HepG2 (cell line): ENCODE data around the gene PREX1. TPM values are rescaled to one million over a fixed set of nuclear protein-coding genes. Genes with fewer than 3 reads are reported as not detected.

Experiments
- AHDC1 ChIP-seq: sonication (generic); formaldehyde crosslinking; IDR thresholded peaks from 2 replicates; pipeline ENCODE4 v1.5.1; 2020; ENCODE audit warnings: mild to moderate bottlenecking, missing genetic modification reagents, borderline replicate concordance
- EP300 ChIP-seq, 3 experiments: sonication (generic) in 1 of 3; formaldehyde crosslinking in 1 of 3; IDR thresholded peaks; 2 replicates each; pipeline versions ENCODE4 v1.5.1 to v1.6.1; 2011 to 2020; ENCODE audit warnings: low read depth in 2 of 3, low read length in 2 of 3, borderline replicate concordance in 1 of 3, improper control_type of control experiment in 1 of 3, mild to moderate bottlenecking in 1 of 3, missing genetic modification reagents in 1 of 3, moderate library complexity in 1 of 3
- HMGA1 ChIP-seq: sonication (generic); formaldehyde crosslinking; conservative IDR thresholded peaks from 2 replicates; pipeline ENCODE4 v1.4.0; 2020; ENCODE audit warnings: missing genetic modification reagents
- MAFG ChIP-seq: sonication (generic); formaldehyde crosslinking; IDR thresholded peaks from 2 replicates; pipeline ENCODE4 v1.5.1; 2020; ENCODE audit warnings: mild to moderate bottlenecking, missing genetic modification reagents
- PHF21A ChIP-seq: sonication (generic); formaldehyde crosslinking; IDR thresholded peaks from 2 replicates; pipeline ENCODE4 v1.5.0; 2020; ENCODE audit warnings: mild to moderate bottlenecking, missing genetic modification reagents
- RAD21 ChIP-seq: fragments of 450-650 bp; formaldehyde crosslinking; IDR thresholded peaks from 2 replicates; pipeline ENCODE4 v1.5.0; 2020; ENCODE audit warnings: mild to moderate bottlenecking
- SNAI1 ChIP-seq: sonication (generic); formaldehyde crosslinking; IDR thresholded peaks from 2 replicates; pipeline ENCODE4 v1.5.0; 2020; ENCODE audit warnings: mild to moderate bottlenecking, missing genetic modification reagents, borderline replicate concordance
- THAP9 ChIP-seq: sonication (generic); formaldehyde crosslinking; IDR thresholded peaks from 2 replicates; pipeline ENCODE4; 2020; ENCODE audit warnings: missing genetic modification reagents, mild to moderate bottlenecking, borderline replicate concordance
- ZBTB39 ChIP-seq: sonication (generic); formaldehyde crosslinking; IDR thresholded peaks from 2 replicates; pipeline ENCODE4 v1.5.0; 2020; ENCODE audit warnings: missing genetic modification reagents
- ZFP36L1 ChIP-seq: sonication (generic); formaldehyde crosslinking; IDR thresholded peaks from 2 replicates; pipeline ENCODE4 v1.8.0; 2022; ENCODE audit warnings: mild to moderate bottlenecking, missing genetic modification reagents, moderate library complexity
- ZNF234 ChIP-seq: sonication (generic); formaldehyde crosslinking; conservative IDR thresholded peaks from 2 replicates; pipeline ENCODE4 v1.5.1; 2020; ENCODE audit warnings: mild to moderate bottlenecking, missing genetic modification reagents
- ZNF24 ChIP-seq: fragments of 450-650 bp; IDR thresholded peaks from 2 replicates; pipeline ENCODE4 v1.6.1; 2017; ENCODE audit warnings: antibody characterized with exemption, mild to moderate bottlenecking
- ZNF441 ChIP-seq: sonication (generic); formaldehyde crosslinking; IDR thresholded peaks from 2 replicates; pipeline ENCODE4 v1.7.0; 2021; ENCODE audit warnings: missing genetic modification reagents, borderline replicate concordance
- ZNF710 ChIP-seq: sonication (generic); formaldehyde crosslinking; IDR thresholded peaks from 2 replicates; pipeline ENCODE4 v1.5.0; 2020; ENCODE audit warnings: mild to moderate bottlenecking, missing genetic modification reagents, borderline replicate concordance
- polyA plus RNA-seq, 8 experiments: library from polyadenylated mRNA; depleted of rRNA in 3 of 8; stranded (reverse) in 7 of 8; unstranded in 1 of 8; fragments of >200 nt; fragmentation: Illumina TruSeq in 4 of 8; extraction: Trizol in 4 of 8; gene quantifications; 2 replicates each; pipeline versions ENCODE4 v1.2.1 to v1.2.3, GENCODE V29; 2011 to 2016; ENCODE audit warnings: low read depth in 4 of 8, missing spikeins in 1 of 8, mixed read lengths in 1 of 8; ENCODE audit not compliant: insufficient read depth in 1 of 8
- total RNA-seq, 5 experiments: library from RNA; depleted of rRNA; stranded (reverse); fragments of >200 nt; fragmentation: Illumina TruSeq; extraction: Trizol; gene quantifications; 2 replicates each; pipeline ENCODE4 v1.2.3, GENCODE V29; 2016; ENCODE audit warnings: low read depth in 1 of 5

The PREX1 gene
- total and polyA plus RNA-seq, 2 of the 13 experiments (the other 11 are each of a cell fraction or from before 2014, with no cell fraction given): 0.02 to 0.04 TPM

- TF ChIP-seq ZNF710 (peak; percentile 82; the same call in 1 of the 2 replicates), ZNF441 (peak; percentile 76; the same call in 1 of the 2 replicates), MAFG (CRISPR knock-in tag) (no peak), AHDC1 (CRISPR knock-in tag) (peak; percentile 63; the same call in 1 of the 2 replicates), SNAI1 (CRISPR knock-in tag) (no peak), ZNF24 (no peak), EP300 (IDR thresholded peaks at IDR 0.05; ENCODE audit: low read depth in 2 of 2, low read length in 2 of 2) (peak in 1 of 2 experiments; percentile 70; a peak in 2 of 4 replicates), EP300 (CRISPR knock-in tag; IDR thresholded peaks at IDR 0.05; ENCODE audit: borderline replicate concordance) (no peak; the same call in 1 of the 2 replicates), ZBTB39 (CRISPR knock-in tag) (no peak), HMGA1 (CRISPR knock-in tag) (no peak), ZFP36L1 (CRISPR knock-in tag) (no peak), RAD21 (CRISPR knock-in tag) (no peak), PHF21A (CRISPR knock-in tag) (peak; percentile 51), THAP9 (peak; percentile 46), ZNF234 (CRISPR knock-in tag) (no peak)
Observed at GRCh38 chr20:48738399-48739304, 89.1 kb downstream of the PREX1 start (continued).
